Astrocyte (in vitro differentiated cells and primary cell): Measurements from ENCODE around the gene TIAM2. TPM values are rescaled to one million over a fixed set of nuclear protein-coding genes. Genes with fewer than 3 reads are reported as not detected.

Source experiments
- DNase-seq: peaks from one replicate; pipeline ENCODE4 v3.0.0-alpha.2; 2010; ENCODE audit warnings: low read depth
- FAIRE-seq: peaks from 2 replicates; lab custom pipeline; 2011; peaks lifted over from hg19 to GRCh38; lab: Jason Lieb, UNC
- H2AFZ ChIP-seq: 2 replicates; pipeline ENCODE4 v1.6.0; 2012; ENCODE audit warnings: low read depth, low read length, inconsistent platforms
- H3K27ac ChIP-seq: 2 replicates; pipeline ENCODE4 v1.5.1; 2011; ENCODE audit warnings: low read depth, low read length, inconsistent platforms
- H3K27me3 ChIP-seq: 2 replicates; pipeline ENCODE4 v1.6.0; 2011; ENCODE audit warnings: low read length, inconsistent platforms; ENCODE audit not compliant: insufficient read depth
- H3K36me3 ChIP-seq: 2 replicates; pipeline ENCODE4 v1.5.1; 2011; ENCODE audit warnings: low read length, inconsistent platforms; ENCODE audit not compliant: insufficient read depth
- H3K4me1 ChIP-seq: 2 replicates; pipeline ENCODE4 v1.5.1; 2011; ENCODE audit warnings: low read length, inconsistent platforms; ENCODE audit not compliant: insufficient read depth
- H3K4me2 ChIP-seq: 2 replicates; pipeline ENCODE4 v1.6.0; 2012; ENCODE audit warnings: low read length, inconsistent platforms
- H3K4me3 ChIP-seq: 2 replicates; pipeline ENCODE4 v1.5.1; 2011; ENCODE audit warnings: low read depth, mild to moderate bottlenecking, low read length, inconsistent platforms; ENCODE audit not compliant: insufficient read depth
- H3K79me2 ChIP-seq: 2 replicates; pipeline ENCODE4 v1.6.0; 2012; ENCODE audit warnings: mild to moderate bottlenecking, low read length, inconsistent platforms; ENCODE audit not compliant: insufficient read depth
- H3K9ac ChIP-seq: 2 replicates; pipeline ENCODE4 v1.6.0; 2012; ENCODE audit warnings: mild to moderate bottlenecking, low read length, inconsistent platforms
- H3K9me3 ChIP-seq: 2 replicates; pipeline ENCODE4 v1.5.1; 2012; ENCODE audit warnings: low read depth, mild to moderate bottlenecking, low read length, inconsistent platforms; ENCODE audit not compliant: insufficient read depth
- H4K20me1 ChIP-seq: 2 replicates; pipeline ENCODE4 v1.6.0; 2012; ENCODE audit warnings: low read length, inconsistent platforms; ENCODE audit not compliant: insufficient read depth
- H3K27ac Mint-ChIP-seq: one replicate; pipeline ENCODE4 v1.8.0; 2021; ENCODE audit warnings: mild to moderate bottlenecking, mixed read lengths; ENCODE audit not compliant: unreplicated experiment
- H3K27me3 Mint-ChIP-seq: one replicate; pipeline ENCODE4 v1.8.0; 2021; ENCODE audit warnings: low read depth, mixed read lengths; ENCODE audit not compliant: unreplicated experiment
- H3K36me3 Mint-ChIP-seq: one replicate; pipeline ENCODE4 v1.8.0; 2021; ENCODE audit warnings: low read depth, mixed read lengths; ENCODE audit not compliant: unreplicated experiment
- H3K4me1 Mint-ChIP-seq: one replicate; pipeline ENCODE4 v1.8.0; 2021; ENCODE audit warnings: low read depth, mixed read lengths; ENCODE audit not compliant: unreplicated experiment
- H3K4me3 Mint-ChIP-seq: one replicate; pipeline ENCODE4 v1.8.0; 2021; ENCODE audit warnings: mild to moderate bottlenecking, moderate library complexity, mixed read lengths; ENCODE audit not compliant: unreplicated experiment
- H3K9me3 Mint-ChIP-seq: one replicate; pipeline ENCODE4 v1.8.0; 2021; ENCODE audit warnings: mild to moderate bottlenecking, mixed read lengths; ENCODE audit not compliant: unreplicated experiment
- CTCF ChIP-seq: IDR thresholded peaks from 2 replicates; pipeline ENCODE4 v1.5.1; 2011; ENCODE audit warnings: low read depth, mild to moderate bottlenecking, inconsistent platforms, low read length, moderate library complexity; ENCODE audit not compliant: insufficient read depth
- EZH2 ChIP-seq: IDR thresholded peaks from 2 replicates; pipeline ENCODE4 v1.6.1; 2012; ENCODE audit warnings: mild to moderate bottlenecking, low read length, inconsistent platforms; ENCODE audit not compliant: insufficient read depth
- total RNA-seq: library from RNA; stranded (reverse); gene quantifications from 2 replicates; pipeline ENCODE4 v1.2.1, GENCODE V29; 2021

The TIAM2 gene
- total RNA-seq, 1 donor from 2014 or later, result 23.6 TPM

GRCh38 chr6:155003476-155003875, 8.4 kb downstream of the TIAM2 start:
- no peak overlapping the region for H3K27ac Mint-ChIP-seq
- Histone ChIP-seq H3K9ac (no peak overlapping the region), H3K27ac (no peak overlapping the region), H3K79me2 (no peaks in the 10 kb centered on the region), H3K36me3 (no peaks in the 10 kb centered on the region), H3K27me3 (no peaks in the 10 kb centered on the region), H3K4me2 (no peak overlapping the region), H3K4me1 (no peaks in the 10 kb centered on the region), H4K20me1 (no peaks in the 10 kb centered on the region), H3K9me3 (no peaks in the 10 kb centered on the region), H3K4me3 (no peak overlapping the region), H2AFZ (no peak overlapping the region)
- H3K36me3 Mint-ChIP-seq, result peaks cover 14% of the 10 kb centered on the region
- peaks cover 1% of the 10 kb centered on the region for H3K4me1 Mint-ChIP-seq
- H3K9me3 Mint-ChIP-seq, result no peaks in the 10 kb centered on the region
- H3K27me3 Mint-ChIP-seq, result no peaks in the 10 kb centered on the region
- TF ChIP-seq EZH2 (no peak), CTCF (no peak)
- DNase-seq (no peak), FAIRE-seq (no peak)
- H3K4me3 Mint-ChIP-seq, result no peak overlapping the region

GRCh38 chr6:155004017-155004416, 8.9 kb downstream of the TIAM2 start:
- no peaks in the 10 kb centered on the region for H4K20me1 ChIP-seq
- H3K27ac Mint-ChIP-seq, result no peak overlapping the region
- H3K4me1 ChIP-seq, result no peaks in the 10 kb centered on the region
- no peaks in the 10 kb centered on the region for H3K27me3 ChIP-seq
- DNase-seq (no peak), FAIRE-seq (no peak)
- no peak overlapping the region for H3K4me3 Mint-ChIP-seq
- no peak for TF ChIP-seq CTCF
- no peak for TF ChIP-seq EZH2
- H2AFZ ChIP-seq, result no peak overlapping the region
- no peaks in the 10 kb centered on the region for H3K79me2 ChIP-seq
- H3K4me2 ChIP-seq, result no peak overlapping the region
- H3K9me3 ChIP-seq, result no peaks in the 10 kb centered on the region
- peaks cover 5% of the 10 kb centered on the region for H3K4me1 Mint-ChIP-seq
- H3K27ac ChIP-seq, result no peak overlapping the region
- no peaks in the 10 kb centered on the region for H3K36me3 ChIP-seq
- no peak overlapping the region for H3K4me3 ChIP-seq
- no peak overlapping the region for H3K9ac ChIP-seq
- no peaks in the 10 kb centered on the region for H3K9me3 Mint-ChIP-seq
- peaks cover 14% of the 10 kb centered on the region for H3K36me3 Mint-ChIP-seq
- H3K27me3 Mint-ChIP-seq, result no peaks in the 10 kb centered on the region

GRCh38 chr6:155004576-155005372, 9.7 kb downstream of the TIAM2 start:
- Mint-ChIP-seq H3K27ac (no peak overlapping the region), H3K27me3 (no peaks in the 10 kb centered on the region)
- H4K20me1 ChIP-seq, result no peaks in the 10 kb centered on the region

More at GRCh38 chr6:155004576-155005372, 9.7 kb downstream of the TIAM2 start:
- Histone ChIP-seq H3K4me1 (no peaks in the 10 kb centered on the region), H3K4me3 (no peak overlapping the region), H3K4me2 (no peak overlapping the region), H3K27me3 (no peaks in the 10 kb centered on the region), H2AFZ (no peak overlapping the region), H3K36me3 (no peaks in the 10 kb centered on the region), H3K9me3 (no peaks in the 10 kb centered on the region), H3K79me2 (no peaks in the 10 kb centered on the region), H3K27ac (no peak overlapping the region), H3K9ac (no peak overlapping the region)
- H3K4me1 Mint-ChIP-seq, result peaks cover 7% of the 10 kb centered on the region
- TF ChIP-seq EZH2, result no peak
- no peak for TF ChIP-seq CTCF
- DNase-seq (no peak), FAIRE-seq (no peak)
- H3K4me3 Mint-ChIP-seq, result no peak overlapping the region
- no peaks in the 10 kb centered on the region for H3K9me3 Mint-ChIP-seq
- peaks cover 14% of the 10 kb centered on the region for H3K36me3 Mint-ChIP-seq
